Measurements from ENCODE around the gene GSG1L2. TPM values are rescaled to one million over a fixed set of nuclear protein-coding genes. Genes with fewer than 3 reads are reported as not detected.

The GSG1L2 gene
- total RNA-seq, 1 experiment from 2014 or later: not detected

- Histone ChIP-seq H3K36me3 (ENCODE audit: low read depth, low read length) (no peaks in the 10 kb centered on the region), H3K9ac (ENCODE audit: low read length) (no peak overlapping the region), H3K79me2 (ENCODE audit: low read length) (no peaks in the 10 kb centered on the region), H3F3A (ENCODE audit: low read length, unreplicated experiment) (no peaks in the 10 kb centered on the region), H3K9me2 (replicated peaks; ENCODE audit: low read length) (no peaks in the 10 kb centered on the region), H2AFZ (ENCODE audit: low read length) (no peak overlapping the region), H3K4me2 (ENCODE audit: low read length) (no peak overlapping the region), H3K27ac (ENCODE audit: low read length) (no peak overlapping the region), H3K27me3 (ENCODE audit: low read length) (peaks cover 13% of the 10 kb centered on the region; the same call in 1 of the 2 replicates), H3K4me1 (ENCODE audit: insufficient read depth, low read length) (no peaks in the 10 kb centered on the region), H4K20me1 (ENCODE audit: low read length) (no peaks in the 10 kb centered on the region), H3K4me3 (ENCODE audit: low read length) (no peak overlapping the region), H3K9me3 (ENCODE audit: low read length) (no peaks in the 10 kb centered on the region)
- ATAC-seq: no peak
- BruUV-seq (replicated peaks): no TSS peak
- intact Hi-C loops (cut with micrococcal nuclease): no loop called here
- CTCF ChIA-PET: no interaction called here
- TF ChIP-seq EZH2phosphoT487 (IDR thresholded peaks at IDR 0.05; ENCODE audit: borderline replicate concordance, low read length) (no peak), EZH2 (IDR thresholded peaks at IDR 0.05; ENCODE audit: low read length, unreplicated experiment) (no peak), CTCF (conservative IDR thresholded peaks at IDR 0.05; ENCODE audit: low read depth, low read length) (no peak)
- DNase-seq: no peak
- POLR2A ChIA-PET (ENCODE audit: unreplicated experiment): no interaction called here
Measured at GRCh38 chr17:9766970-9767369, 54.9 kb downstream of the GSG1L2 start.

- CTCF ChIA-PET: no interaction called here
- TF ChIP-seq EZH2 (IDR thresholded peaks at IDR 0.05; ENCODE audit: low read length, unreplicated experiment) (no peak), CTCF (conservative IDR thresholded peaks at IDR 0.05; ENCODE audit: low read depth, low read length) (no peak), EZH2phosphoT487 (IDR thresholded peaks at IDR 0.05; ENCODE audit: borderline replicate concordance, low read length) (no peak)
- Histone ChIP-seq H3K9me3 (ENCODE audit: low read length) (no peaks in the 10 kb centered on the region), H3K4me1 (ENCODE audit: insufficient read depth, low read length) (no peaks in the 10 kb centered on the region), H3K79me2 (ENCODE audit: low read length) (no peaks in the 10 kb centered on the region), H3K9ac (ENCODE audit: low read length) (no peak overlapping the region), H3K36me3 (ENCODE audit: low read depth, low read length) (no peaks in the 10 kb centered on the region), H2AFZ (ENCODE audit: low read length) (no peak overlapping the region), H3F3A (ENCODE audit: low read length, unreplicated experiment) (no peaks in the 10 kb centered on the region), H3K9me2 (replicated peaks; ENCODE audit: low read length) (no peaks in the 10 kb centered on the region), H3K4me3 (ENCODE audit: low read length) (no peak overlapping the region), H3K27me3 (ENCODE audit: low read length) (peaks cover 13% of the 10 kb centered on the region; the same call in 1 of the 2 replicates), H3K4me2 (ENCODE audit: low read length) (no peak overlapping the region), H4K20me1 (ENCODE audit: low read length) (no peaks in the 10 kb centered on the region), H3K27ac (ENCODE audit: low read length) (no peak overlapping the region)
- DNase-seq: no peak
- no TSS peak for BruUV-seq (replicated peaks)
- no peak for ATAC-seq
- intact Hi-C loops (cut with micrococcal nuclease): no loop called here
- POLR2A ChIA-PET (ENCODE audit: unreplicated experiment): no interaction called here
Measured at GRCh38 chr17:9765322-9765721, 56.6 kb downstream of the GSG1L2 start.

- BruUV-seq (replicated peaks): no TSS peak
- CTCF ChIA-PET: no interaction called here
Measured at GRCh38 chr17:9763643-9764042, 58.2 kb downstream of the GSG1L2 start.

More at GRCh38 chr17:9763643-9764042, 58.2 kb downstream of the GSG1L2 start:
- Histone ChIP-seq H3K9me3 (ENCODE audit: low read length) (no peaks in the 10 kb centered on the region), H3K4me1 (ENCODE audit: insufficient read depth, low read length) (no peaks in the 10 kb centered on the region), H3K4me3 (ENCODE audit: low read length) (no peak overlapping the region), H3K79me2 (ENCODE audit: low read length) (no peaks in the 10 kb centered on the region), H3K27me3 (ENCODE audit: low read length) (peaks cover 13% of the 10 kb centered on the region; the same call in 1 of the 2 replicates), H2AFZ (ENCODE audit: low read length) (no peak overlapping the region), H3K9ac (ENCODE audit: low read length) (no peak overlapping the region), H3K36me3 (ENCODE audit: low read depth, low read length) (no peaks in the 10 kb centered on the region), H3F3A (ENCODE audit: low read length, unreplicated experiment) (no peaks in the 10 kb centered on the region), H3K4me2 (ENCODE audit: low read length) (no peak overlapping the region), H3K27ac (ENCODE audit: low read length) (no peak overlapping the region), H4K20me1 (ENCODE audit: low read length) (no peaks in the 10 kb centered on the region), H3K9me2 (replicated peaks; ENCODE audit: low read length) (no peaks in the 10 kb centered on the region)
- no peak for ATAC-seq
- POLR2A ChIA-PET (ENCODE audit: unreplicated experiment): no interaction called here
- DNase-seq: no peak
- TF ChIP-seq CTCF (conservative IDR thresholded peaks at IDR 0.05; ENCODE audit: low read depth, low read length): no peak
- no peak for TF ChIP-seq EZH2 (IDR thresholded peaks at IDR 0.05; ENCODE audit: low read length, unreplicated experiment)
- intact Hi-C loops (cut with micrococcal nuclease): no loop called here
